Right ventricle myocardium inferior (tissue), 1 donor: ENCODE results near the gene FBXW8. TPM values are rescaled to one million over a fixed set of nuclear protein-coding genes. Genes with fewer than 3 reads are reported as not detected.
A peak's percentile ranks its signal among the peaks of the same experiment; 100 is the strongest.

Experiments used
- ATAC-seq: fragments of 200-7000 bp; cut with Tn5 transposase; one replicate; pipeline ENCODE4 v1.9.1; 2020; ENCODE audit warnings: mild to moderate bottlenecking, moderate library complexity
- DNase-seq: peaks from one replicate; pipeline ENCODE4 v3.0.0; 2021; ENCODE audit errors: missing footprints
- intact Hi-C: fragments of 100-400 bp; cut with DNase I; formaldehyde crosslinking; loops from one replicate; pipeline ENCODE4 v1.11.0; 2022
- total RNA-seq: library from RNA; stranded (reverse); fragmentation: NEBNext Ultra II Directional; extraction: Animal tissue kit (Norgen Biotek cat#: 25700); gene quantifications from one replicate; pipeline ENCODE4 v1.2.1, GENCODE V29; 2021
- donor health status: DM: no; HTN: yes; CAD: no; lungs with severe emphysema.

Gene FBXW8
- total RNA-seq, 1 donor from 2014 or later, result 5.4 TPM

DNA sequence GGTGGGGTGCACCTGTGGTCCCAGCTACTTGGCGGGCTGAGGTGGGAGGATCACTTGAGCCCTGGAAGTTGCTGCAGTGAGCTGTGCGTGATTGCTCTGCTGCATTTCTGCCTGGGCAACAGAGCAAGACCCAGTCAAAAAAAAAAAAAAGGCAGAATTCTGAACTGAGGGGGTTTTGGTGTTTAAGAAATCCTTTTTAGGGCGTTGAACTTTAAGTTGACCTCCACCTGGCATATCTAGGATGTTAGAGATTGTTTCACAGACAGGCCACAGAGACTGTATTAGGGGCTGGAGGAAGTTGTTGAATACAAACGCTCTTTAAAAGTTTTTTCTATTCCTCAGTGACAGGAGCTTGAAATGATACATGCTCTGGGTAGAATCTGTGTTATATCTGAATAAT lies 60.5 kb downstream of the FBXW8 start:
- DNase-seq, result no peak
- ATAC-seq, result no peak
- intact Hi-C loops, result no loop called here

DNA sequence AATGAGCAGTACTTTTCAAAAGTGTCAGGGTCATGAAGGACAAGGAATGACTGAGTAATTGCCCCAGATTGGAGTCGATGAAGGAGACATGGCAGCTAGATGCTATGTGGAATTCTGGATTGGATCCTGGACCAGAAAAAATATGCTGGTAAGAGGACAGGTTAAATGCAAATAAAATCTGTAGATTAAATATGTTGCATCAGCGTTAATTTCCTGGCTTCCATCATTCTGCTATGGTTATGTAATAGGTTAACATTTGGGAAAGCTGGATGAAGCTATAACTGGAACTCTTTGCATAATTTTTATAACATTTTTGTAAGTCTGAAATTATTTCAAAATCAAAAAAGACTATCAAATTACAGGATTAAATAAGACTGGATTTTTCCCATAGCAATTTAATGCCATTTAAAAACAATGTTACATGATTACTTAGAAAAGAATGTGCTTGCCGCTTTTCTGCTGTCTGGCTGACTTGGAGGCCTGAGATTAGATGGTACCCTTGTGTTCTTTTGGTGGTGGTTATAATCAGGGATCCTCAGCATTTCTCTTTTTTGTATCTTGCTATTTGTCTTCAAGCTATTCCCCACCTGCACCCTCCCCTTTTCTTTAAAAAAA lies 65.1 kb downstream of the FBXW8 start:
- ATAC-seq (no peak), DNase-seq (no peak)
- intact Hi-C loops, result no loop called here

- intact Hi-C loops, result no loop called here
- no peak for ATAC-seq
Observed at GRCh38 chr12:116977465-116978380, 67.0 kb downstream of the FBXW8 start.

GRCh38 chr12:116978791-116979508 lies 68.2 kb downstream of the FBXW8 start:
- ATAC-seq (no peak), DNase-seq (no peak)
- intact Hi-C loops, result no loop called here

More at GRCh38 chr12:116977465-116978380, 67.0 kb downstream of the FBXW8 start:
- no peak for DNase-seq

- intact Hi-C loops, result no loop called here
- ATAC-seq (no peak), DNase-seq (no peak)
Observed at GRCh38 chr12:116980083-116980482, 69.3 kb downstream of the FBXW8 start.

DNA sequence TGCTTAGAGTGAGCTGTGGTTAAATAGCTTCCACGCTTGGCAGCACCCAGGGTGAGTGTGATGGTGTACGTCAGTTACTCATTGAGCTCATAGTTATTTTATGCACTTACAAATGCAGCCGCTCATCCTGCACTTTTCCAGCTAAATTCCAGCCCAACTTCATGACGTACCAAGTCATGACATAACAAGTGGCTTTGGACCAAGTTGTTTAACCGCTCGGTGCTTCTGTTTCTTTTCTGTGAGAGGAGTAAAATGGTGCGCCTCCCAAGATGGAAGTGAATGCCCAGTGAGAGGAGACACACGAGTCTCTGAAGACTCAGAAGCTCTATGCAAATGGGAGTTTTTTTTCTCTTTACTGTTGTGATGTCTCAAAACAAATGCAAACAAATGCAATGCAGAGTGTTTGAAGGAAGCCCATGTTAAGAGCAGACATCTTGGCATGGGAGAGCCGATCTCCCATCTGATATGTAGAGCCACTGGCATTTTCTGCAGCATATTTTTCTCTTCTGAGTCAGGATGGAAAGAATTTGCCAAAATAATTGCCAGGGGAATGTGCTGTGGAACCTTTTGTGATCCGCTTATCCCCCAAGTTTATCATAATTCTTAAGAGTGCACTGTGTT lies 72.2 kb downstream of the FBXW8 start:
- ATAC-seq (no peak), DNase-seq (no peak)
- intact Hi-C loops, result no loop called here

DNA sequence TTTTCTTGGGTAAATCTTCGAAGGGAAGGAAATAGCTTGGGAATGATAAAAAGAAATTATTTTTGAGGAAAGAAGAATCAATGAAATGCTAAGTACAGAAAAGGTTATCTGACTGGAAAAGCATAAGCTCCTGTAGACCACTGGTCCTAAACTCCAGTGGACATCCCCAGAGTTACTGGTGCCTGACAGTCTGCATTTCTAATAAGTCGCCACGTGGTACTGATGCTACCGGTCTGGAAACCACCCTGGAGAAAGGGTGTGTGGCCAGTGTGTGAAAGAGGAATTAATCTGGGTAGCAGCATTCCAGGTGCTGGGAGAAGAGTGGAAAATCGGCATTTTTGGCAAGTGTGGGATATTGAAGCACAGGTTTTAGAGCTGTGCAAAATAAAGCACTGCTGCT lies 73.3 kb downstream of the FBXW8 start:
- DNase-seq, result no peak
- ATAC-seq, result no peak
- intact Hi-C loops, result no loop called here

DNA sequence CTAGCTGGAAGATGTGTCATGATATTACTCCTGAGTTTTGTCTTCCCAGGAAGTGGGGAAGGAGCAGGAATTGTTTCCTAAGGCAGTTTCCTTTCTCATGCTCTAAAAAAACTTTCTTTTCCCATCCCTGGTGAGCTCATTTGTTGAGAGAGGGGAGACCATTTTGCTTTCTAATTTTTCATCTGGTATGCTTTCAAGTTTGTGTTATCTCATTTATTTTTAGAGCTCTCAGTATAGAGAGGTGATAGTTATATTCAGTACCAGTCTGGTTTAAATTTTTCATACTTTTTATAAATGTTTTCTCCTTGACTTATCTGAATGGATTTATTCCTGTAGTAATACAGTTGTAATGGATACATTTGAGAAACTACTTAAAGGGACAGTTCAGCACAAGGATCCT lies 79.6 kb downstream of the FBXW8 start:
- no peak for ATAC-seq
- intact Hi-C loops, result no loop called here

DNA sequence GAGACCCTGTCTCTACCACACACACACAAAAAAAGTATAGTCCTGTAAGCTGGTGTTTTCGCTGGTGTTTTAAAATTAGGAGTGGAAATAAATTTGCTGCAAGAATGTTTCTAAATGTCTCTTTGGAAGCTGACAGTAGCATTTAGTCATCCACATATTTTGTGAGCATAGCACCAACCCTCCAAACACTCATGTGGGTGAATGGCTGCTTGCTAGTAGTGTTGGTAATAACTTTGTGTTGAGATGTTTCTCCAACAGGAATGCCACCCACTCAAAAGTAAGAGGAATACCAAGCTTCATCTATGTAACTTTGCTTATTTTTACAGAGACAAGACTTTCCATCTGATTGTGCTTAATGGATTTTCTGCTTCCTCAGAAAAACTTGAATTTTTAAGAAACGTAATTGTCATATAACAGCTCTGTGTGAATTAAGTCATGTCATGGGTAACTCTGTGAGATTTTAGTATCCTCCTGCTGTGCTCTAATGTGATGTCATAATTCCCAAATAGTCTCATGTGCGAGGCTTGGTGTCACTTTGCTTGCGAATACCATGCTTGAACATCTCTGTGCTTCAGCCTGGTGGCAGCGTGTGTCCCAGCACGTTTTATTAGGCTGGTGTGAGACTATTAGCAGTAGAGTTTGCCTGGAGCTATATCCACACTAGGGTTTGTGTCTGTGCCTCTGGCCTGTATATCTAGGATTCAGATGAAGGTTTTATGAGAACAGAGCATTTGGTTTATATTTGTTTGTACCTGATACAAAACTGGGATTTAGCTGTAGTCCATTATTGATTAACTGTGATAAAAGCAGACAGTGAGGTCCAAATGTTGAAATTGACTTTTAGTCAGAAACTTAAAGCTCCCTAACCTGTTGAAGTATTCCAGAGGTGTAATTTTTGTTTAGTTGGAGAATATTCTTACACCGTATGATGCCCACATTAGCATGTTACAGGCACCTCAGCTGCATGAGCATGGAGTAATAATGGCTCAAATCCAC lies 80.5 kb downstream of the FBXW8 start:
- no peak for DNase-seq
- intact Hi-C loops, result no loop called here
- ATAC-seq, result no peak

More for the DNA sequence above, 79.6 kb downstream of the FBXW8 start:
- no peak for DNase-seq

- intact Hi-C loops, result loop anchor here (5.0 kb wide), 1 partner anchor 49 kb away; no protein-coding TSS in a partner anchor
- DNase-seq (no peak), ATAC-seq (peak; percentile 84)
Observed at GRCh38 chr12:116996093-116996492, 85.3 kb downstream of the FBXW8 start.

DNA sequence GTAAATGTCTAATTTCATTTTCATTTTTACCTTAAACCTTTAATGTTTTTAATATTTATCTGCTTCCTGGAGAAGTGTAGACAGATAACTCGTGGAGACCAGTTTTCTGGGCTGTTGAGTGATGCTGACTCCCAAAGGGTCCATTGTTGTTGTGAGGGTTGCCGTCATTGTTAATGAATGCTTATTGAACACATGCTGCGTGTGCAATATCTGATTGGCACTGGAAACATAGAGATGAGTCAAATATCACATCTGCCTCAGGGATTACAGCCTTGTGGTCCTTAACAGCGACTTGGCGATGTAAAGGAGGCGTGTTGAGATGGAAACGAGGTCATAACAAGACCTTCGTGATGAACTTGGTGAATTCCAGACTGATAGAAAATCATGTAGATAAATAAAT lies 85.9 kb downstream of the FBXW8 start:
- DNase-seq (no peak), ATAC-seq (peak; percentile 37)
- intact Hi-C loops, result loop anchor here (5.0 kb wide), 1 partner anchor 49 kb away; no protein-coding TSS in a partner anchor

DNA sequence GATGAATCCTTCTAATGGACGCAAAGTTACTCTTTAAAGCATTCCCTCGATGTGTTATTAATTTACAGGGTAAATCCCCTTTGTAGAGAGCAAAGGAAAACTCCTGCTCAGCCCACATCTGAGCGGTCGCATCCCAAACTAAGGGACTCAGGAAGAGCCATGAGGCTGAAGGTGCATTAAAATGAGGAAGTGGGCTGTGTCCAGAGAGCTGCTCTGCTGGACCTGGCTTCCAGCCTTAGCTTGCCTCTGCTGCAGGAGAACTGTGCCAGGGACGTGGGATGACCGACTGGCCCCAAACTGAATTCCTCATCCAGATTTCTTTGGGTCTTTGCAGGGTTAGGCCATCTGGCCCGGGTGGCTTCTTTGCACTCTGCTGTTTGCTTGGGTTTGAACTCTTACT lies 88.3 kb downstream of the FBXW8 start:
- ATAC-seq, result no peak
- intact Hi-C loops, result loop anchor here (5.0 kb wide), 1 partner anchor 52 kb away; no protein-coding TSS in a partner anchor
- DNase-seq, result no peak

- DNase-seq (no peak), ATAC-seq (no peak)
- intact Hi-C loops, result no loop called here
Observed at GRCh38 chr12:117000316-117000715, 89.6 kb downstream of the FBXW8 start.

GRCh38 chr12:117002051-117002817 lies 91.5 kb downstream of the FBXW8 start:
- ATAC-seq, result peak; percentile 40
- DNase-seq, result no peak
- intact Hi-C loops, result no loop called here

DNA sequence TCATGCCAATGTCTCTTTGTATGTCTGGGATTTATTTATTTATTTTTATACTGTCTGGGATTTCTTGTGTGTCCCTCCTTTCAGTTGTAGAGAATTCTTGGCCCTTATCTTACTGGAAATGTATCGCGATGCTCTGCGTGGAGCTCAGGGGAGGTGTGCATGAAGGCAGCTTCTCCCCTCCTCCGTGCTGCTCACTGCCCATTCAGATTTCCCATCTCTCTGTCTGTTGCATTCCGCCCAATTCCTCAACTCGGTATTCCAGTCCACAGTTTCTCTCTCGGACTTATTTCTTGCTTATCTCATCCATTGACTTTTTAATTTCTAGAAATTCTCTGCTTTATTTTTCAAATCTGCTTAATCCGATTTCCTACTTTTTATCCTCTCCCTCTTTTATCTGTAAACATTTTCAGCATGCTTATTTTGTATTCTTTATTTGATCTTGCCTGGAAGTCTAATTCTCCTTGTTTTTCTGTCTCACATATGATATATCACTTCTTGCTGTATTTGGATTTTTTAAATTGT lies 93.2 kb downstream of the FBXW8 start:
- DNase-seq, result no peak
- ATAC-seq, result no peak
- intact Hi-C loops, result no loop called here

- intact Hi-C loops, result no loop called here
- no peak for DNase-seq
- no peak for ATAC-seq
Observed at GRCh38 chr12:117005417-117006046, 94.8 kb downstream of the FBXW8 start.
